GM23338 (cell line): ENCODE data around the gene HECTD1. TPM values are rescaled to one million over a fixed set of nuclear protein-coding genes. Genes with fewer than 3 reads are reported as not detected.

Source experiments
- ATAC-seq: fragments of 200-7000 bp; cut with Tn5 transposase; 3 replicates; pipeline ENCODE4 v1.9.1; 2020
- DNase-seq: peaks from one replicate; pipeline ENCODE4 v3.0.0-alpha.2; 2015; ENCODE audit warnings: low spot score
- H2AFZ ChIP-seq: fragments of 200-600 bp; sonication (generic); 2 replicates; pipeline ENCODE4 v1.8.0; 2016; ENCODE audit warnings: antibody characterized with exemption, mild to moderate bottlenecking, moderate library complexity
- H3F3A ChIP-seq: fragments of 200-600 bp; sonication (generic); replicated peaks from 2 replicates; pipeline ENCODE4 v1.8.0; 2017; ENCODE audit warnings: antibody characterized with exemption, mixed run types, low read depth
- H3K27ac ChIP-seq: fragments of 200-600 bp; sonication (generic); 2 replicates; pipeline ENCODE4 v1.6.1; 2016; ENCODE audit warnings: low read depth
- H3K27me3 ChIP-seq: fragments of 200-600 bp; sonication (generic); 2 replicates; pipeline ENCODE4 v1.8.0; 2016; ENCODE audit warnings: mild to moderate bottlenecking, mixed run types, moderate library complexity; ENCODE audit not compliant: insufficient read depth
- H3K36me3 ChIP-seq: fragments of 200-600 bp; sonication (generic); 2 replicates; pipeline ENCODE4 v1.8.0; 2016; ENCODE audit warnings: mild to moderate bottlenecking; ENCODE audit not compliant: insufficient read depth
- H3K4me1 ChIP-seq: fragments of 200-600 bp; sonication (generic); 2 replicates; pipeline ENCODE4 v1.8.0; 2016; ENCODE audit warnings: mild to moderate bottlenecking, moderate library complexity; ENCODE audit not compliant: insufficient read depth
- H3K4me2 ChIP-seq: fragments of 200-600 bp; sonication (generic); 2 replicates; pipeline ENCODE4 v1.7.1; 2017; ENCODE audit warnings: mixed run types
- H3K4me3 ChIP-seq: fragments of 200-600 bp; sonication (generic); 2 replicates; pipeline ENCODE4 v1.6.1; 2016; ENCODE audit warnings: mixed run types
- H3K79me2 ChIP-seq: fragments of 200-600 bp; sonication (generic); replicated peaks from 2 replicates; pipeline ENCODE4 v1.8.0; 2017; ENCODE audit warnings: mild to moderate bottlenecking; ENCODE audit not compliant: insufficient read depth
- H3K9me2 ChIP-seq: fragments of 200-600 bp; sonication (generic); 2 replicates; pipeline ENCODE4 v1.8.0; 2017; ENCODE audit not compliant: insufficient read depth
- H4K20me1 ChIP-seq: fragments of 200-600 bp; sonication (generic); replicated peaks from 2 replicates; pipeline ENCODE4 v1.8.0; 2017; ENCODE audit warnings: mild to moderate bottlenecking; ENCODE audit not compliant: insufficient read depth
- H3K27ac Mint-ChIP-seq: 2 replicates; pipeline ENCODE4 v1.8.0; 2020; ENCODE audit warnings: inconsistent platforms, mild to moderate bottlenecking, moderate library complexity, mixed read lengths
- H3K27me3 Mint-ChIP-seq: 3 replicates; pipeline ENCODE4 v1.8.0; 2022; ENCODE audit warnings: low read depth, mild to moderate bottlenecking, moderate library complexity, mixed read lengths, inconsistent platforms; ENCODE audit not compliant: insufficient read depth, poor library complexity
- H3K36me3 Mint-ChIP-seq: 3 replicates; pipeline ENCODE4 v1.8.0; 2021; ENCODE audit warnings: low read depth, mild to moderate bottlenecking, inconsistent platforms, moderate library complexity, mixed read lengths
- H3K4me1 Mint-ChIP-seq: 3 replicates; pipeline ENCODE4 v1.8.0; 2020; ENCODE audit warnings: mild to moderate bottlenecking, inconsistent platforms, mixed read lengths
- H3K4me3 Mint-ChIP-seq: 3 replicates; pipeline ENCODE4 v1.8.0; 2021; ENCODE audit warnings: moderate library complexity, mild to moderate bottlenecking, inconsistent platforms, mixed read lengths
- H3K9me3 Mint-ChIP-seq: 3 replicates; pipeline ENCODE4 v1.8.0; 2020; ENCODE audit warnings: moderate library complexity, mild to moderate bottlenecking, inconsistent platforms, mixed read lengths
- CREB1 ChIP-seq: fragments of 250-450 bp; sonication (Bioruptor Pico); IDR thresholded peaks from 2 replicates; pipeline ENCODE4 v1.5.0; 2020; ENCODE audit warnings: low read depth, mild to moderate bottlenecking, moderate library complexity
- EZH2 ChIP-seq: fragments of 200-600 bp; sonication (generic); IDR thresholded peaks from one replicate; pipeline ENCODE4 v1.8.0; 2017; ENCODE audit warnings: antibody characterized with exemption, mild to moderate bottlenecking, low read depth; ENCODE audit not compliant: unreplicated experiment
- EZH2phosphoT487 ChIP-seq: fragments of 200-600 bp; sonication (generic); IDR thresholded peaks from one replicate; pipeline ENCODE4 v1.8.1; 2018; ENCODE audit warnings: antibody characterized with exemption; ENCODE audit not compliant: unreplicated experiment
- JUNB ChIP-seq: IDR thresholded peaks from one replicate; pipeline ENCODE4 v1.6.1; 2016; ENCODE audit warnings: antibody characterized with exemption; ENCODE audit not compliant: unreplicated experiment
- NANOG ChIP-seq: IDR thresholded peaks from 2 replicates; pipeline ENCODE4 v1.6.1; 2016; ENCODE audit warnings: antibody characterized with exemption, borderline replicate concordance
- POLR2AphosphoS5 ChIP-seq: IDR thresholded peaks from 2 replicates; pipeline ENCODE4 v1.6.1; 2016; ENCODE audit warnings: antibody characterized with exemption, low read depth
- STAT1 ChIP-seq: IDR thresholded peaks from one replicate; pipeline ENCODE4 v1.6.1; 2016; ENCODE audit warnings: antibody characterized with exemption; ENCODE audit not compliant: unreplicated experiment
- ZNF114 ChIP-seq: fragments of 250-450 bp; sonication (Bioruptor Pico); IDR thresholded peaks from 2 replicates; pipeline ENCODE4 v1.5.0; 2020; ENCODE audit warnings: mild to moderate bottlenecking, moderate library complexity
- ZNF331 ChIP-seq: fragments of 250-450 bp; sonication (Bioruptor Pico); IDR thresholded peaks from 2 replicates; pipeline ENCODE4 v1.5.0; 2020; ENCODE audit warnings: low read depth, mild to moderate bottlenecking, moderate library complexity
- polyA plus RNA-seq: library from polyadenylated mRNA; unstranded; fragments of >200 nt; fragmentation: Nextera tagmentation; extraction: Ambion mirVana; gene quantifications from 2 replicates; pipeline ENCODE4 v1.2.1, GENCODE V29; 2016
- total RNA-seq: library from RNA; depleted of rRNA; stranded (reverse); fragments of >200 nt; shearing (Covaris generic); gene quantifications from 2 replicates; pipeline ENCODE4 v1.2.3, GENCODE V29; 2014
- TF ChIP-seq, protein P1 (sequence below), 2 experiments: fragments of 200-600 bp in 1 of 2; sonication (generic) in 1 of 2; conservative IDR thresholded peaks; 2 replicates each; pipeline versions ENCODE4 v1.5.1 to v1.6.1; 2016 to 2017; ENCODE audit warnings: antibody characterized with exemption in 2 of 2, low read depth in 2 of 2, mild to moderate bottlenecking in 2 of 2, moderate library complexity in 1 of 2
- TF ChIP-seq, protein P2 (sequence below): IDR thresholded peaks from 2 replicates; pipeline ENCODE4 v1.6.1; 2016; ENCODE audit warnings: antibody characterized with exemption
- TF ChIP-seq, protein P3 (sequence below): IDR thresholded peaks from one replicate; pipeline ENCODE4 v1.6.1; 2018; ENCODE audit warnings: antibody characterized with exemption; ENCODE audit not compliant: unreplicated experiment
- TF ChIP-seq, protein P4 (sequence below): fragments of 250-450 bp; sonication (Bioruptor Pico); IDR thresholded peaks from 2 replicates; pipeline ENCODE4 v1.5.0; 2020; ENCODE audit warnings: mild to moderate bottlenecking, moderate library complexity

HECTD1 gene
- total and polyA plus RNA-seq, 2 experiments from 2014 or later = 42.1 to 132 TPM

DNA sequence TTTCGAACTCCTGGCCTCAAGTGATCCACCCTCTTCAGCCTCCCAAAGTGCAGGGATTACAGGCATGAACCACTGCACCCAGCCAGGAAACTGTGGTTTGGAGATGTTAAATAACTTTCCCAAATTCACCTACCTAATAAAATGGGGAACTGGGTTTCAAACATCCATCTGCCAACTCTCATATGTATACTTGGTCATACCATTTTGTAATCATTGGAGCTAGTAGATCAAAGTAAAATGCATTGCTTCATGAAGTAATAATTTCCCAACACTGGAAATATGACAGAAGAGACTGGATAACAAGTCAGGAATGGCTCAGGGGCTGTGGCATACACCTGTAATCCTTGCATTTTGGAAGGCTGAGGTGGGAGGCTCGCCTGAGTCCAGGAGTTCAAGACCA is 5.3 kb upstream of the HECTD1 start:
- no peak overlapping the region for H3K27ac Mint-ChIP-seq
- H3K4me3 Mint-ChIP-seq = no peak overlapping the region
- Histone ChIP-seq H3K4me2 (no peak overlapping the region), H3K36me3 (no peaks in the 10 kb centered on the region), H3K27me3 (no peaks in the 10 kb centered on the region), H3K79me2 (no peaks in the 10 kb centered on the region), H2AFZ (no peak overlapping the region), H3K4me1 (peaks cover 8% of the 10 kb centered on the region), H3F3A (peaks cover 13% of the 10 kb centered on the region), H3K9me2 (no peaks in the 10 kb centered on the region), H3K27ac (no peak overlapping the region), H4K20me1 (no peaks in the 10 kb centered on the region), H3K4me3 (no peak overlapping the region)
- no peaks in the 10 kb centered on the region for H3K9me3 Mint-ChIP-seq
- no peak for DNase-seq
- ATAC-seq = no peak
- peaks cover 9% of the 10 kb centered on the region for H3K27me3 Mint-ChIP-seq
- TF ChIP-seq, protein P1, sequence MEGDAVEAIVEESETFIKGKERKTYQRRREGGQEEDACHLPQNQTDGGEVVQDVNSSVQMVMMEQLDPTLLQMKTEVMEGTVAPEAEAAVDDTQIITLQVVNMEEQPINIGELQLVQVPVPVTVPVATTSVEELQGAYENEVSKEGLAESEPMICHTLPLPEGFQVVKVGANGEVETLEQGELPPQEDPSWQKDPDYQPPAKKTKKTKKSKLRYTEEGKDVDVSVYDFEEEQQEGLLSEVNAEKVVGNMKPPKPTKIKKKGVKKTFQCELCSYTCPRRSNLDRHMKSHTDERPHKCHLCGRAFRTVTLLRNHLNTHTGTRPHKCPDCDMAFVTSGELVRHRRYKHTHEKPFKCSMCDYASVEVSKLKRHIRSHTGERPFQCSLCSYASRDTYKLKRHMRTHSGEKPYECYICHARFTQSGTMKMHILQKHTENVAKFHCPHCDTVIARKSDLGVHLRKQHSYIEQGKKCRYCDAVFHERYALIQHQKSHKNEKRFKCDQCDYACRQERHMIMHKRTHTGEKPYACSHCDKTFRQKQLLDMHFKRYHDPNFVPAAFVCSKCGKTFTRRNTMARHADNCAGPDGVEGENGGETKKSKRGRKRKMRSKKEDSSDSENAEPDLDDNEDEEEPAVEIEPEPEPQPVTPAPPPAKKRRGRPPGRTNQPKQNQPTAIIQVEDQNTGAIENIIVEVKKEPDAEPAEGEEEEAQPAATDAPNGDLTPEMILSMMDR (conservative IDR thresholded peaks at IDR 0.05; ENCODE audit: low read depth in 2 of 2) = no peak
- TF ChIP-seq, protein P2, sequence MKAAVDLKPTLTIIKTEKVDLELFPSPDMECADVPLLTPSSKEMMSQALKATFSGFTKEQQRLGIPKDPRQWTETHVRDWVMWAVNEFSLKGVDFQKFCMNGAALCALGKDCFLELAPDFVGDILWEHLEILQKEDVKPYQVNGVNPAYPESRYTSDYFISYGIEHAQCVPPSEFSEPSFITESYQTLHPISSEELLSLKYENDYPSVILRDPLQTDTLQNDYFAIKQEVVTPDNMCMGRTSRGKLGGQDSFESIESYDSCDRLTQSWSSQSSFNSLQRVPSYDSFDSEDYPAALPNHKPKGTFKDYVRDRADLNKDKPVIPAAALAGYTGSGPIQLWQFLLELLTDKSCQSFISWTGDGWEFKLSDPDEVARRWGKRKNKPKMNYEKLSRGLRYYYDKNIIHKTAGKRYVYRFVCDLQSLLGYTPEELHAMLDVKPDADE = no peak
- no peak for TF ChIP-seq CREB1
- no peak for TF ChIP-seq POLR2AphosphoS5
- TF ChIP-seq ZNF331 (CRISPR knock-in tag) = no peak
- TF ChIP-seq, protein P3, sequence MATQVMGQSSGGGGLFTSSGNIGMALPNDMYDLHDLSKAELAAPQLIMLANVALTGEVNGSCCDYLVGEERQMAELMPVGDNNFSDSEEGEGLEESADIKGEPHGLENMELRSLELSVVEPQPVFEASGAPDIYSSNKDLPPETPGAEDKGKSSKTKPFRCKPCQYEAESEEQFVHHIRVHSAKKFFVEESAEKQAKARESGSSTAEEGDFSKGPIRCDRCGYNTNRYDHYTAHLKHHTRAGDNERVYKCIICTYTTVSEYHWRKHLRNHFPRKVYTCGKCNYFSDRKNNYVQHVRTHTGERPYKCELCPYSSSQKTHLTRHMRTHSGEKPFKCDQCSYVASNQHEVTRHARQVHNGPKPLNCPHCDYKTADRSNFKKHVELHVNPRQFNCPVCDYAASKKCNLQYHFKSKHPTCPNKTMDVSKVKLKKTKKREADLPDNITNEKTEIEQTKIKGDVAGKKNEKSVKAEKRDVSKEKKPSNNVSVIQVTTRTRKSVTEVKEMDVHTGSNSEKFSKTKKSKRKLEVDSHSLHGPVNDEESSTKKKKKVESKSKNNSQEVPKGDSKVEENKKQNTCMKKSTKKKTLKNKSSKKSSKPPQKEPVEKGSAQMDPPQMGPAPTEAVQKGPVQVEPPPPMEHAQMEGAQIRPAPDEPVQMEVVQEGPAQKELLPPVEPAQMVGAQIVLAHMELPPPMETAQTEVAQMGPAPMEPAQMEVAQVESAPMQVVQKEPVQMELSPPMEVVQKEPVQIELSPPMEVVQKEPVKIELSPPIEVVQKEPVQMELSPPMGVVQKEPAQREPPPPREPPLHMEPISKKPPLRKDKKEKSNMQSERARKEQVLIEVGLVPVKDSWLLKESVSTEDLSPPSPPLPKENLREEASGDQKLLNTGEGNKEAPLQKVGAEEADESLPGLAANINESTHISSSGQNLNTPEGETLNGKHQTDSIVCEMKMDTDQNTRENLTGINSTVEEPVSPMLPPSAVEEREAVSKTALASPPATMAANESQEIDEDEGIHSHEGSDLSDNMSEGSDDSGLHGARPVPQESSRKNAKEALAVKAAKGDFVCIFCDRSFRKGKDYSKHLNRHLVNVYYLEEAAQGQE = no peak
- no peak for TF ChIP-seq ZNF114
- TF ChIP-seq JUNB = no peak
- TF ChIP-seq NANOG = no peak
- TF ChIP-seq EZH2phosphoT487 = no peak
- TF ChIP-seq STAT1 = no peak
- no peak for TF ChIP-seq EZH2
- TF ChIP-seq, protein P4, sequence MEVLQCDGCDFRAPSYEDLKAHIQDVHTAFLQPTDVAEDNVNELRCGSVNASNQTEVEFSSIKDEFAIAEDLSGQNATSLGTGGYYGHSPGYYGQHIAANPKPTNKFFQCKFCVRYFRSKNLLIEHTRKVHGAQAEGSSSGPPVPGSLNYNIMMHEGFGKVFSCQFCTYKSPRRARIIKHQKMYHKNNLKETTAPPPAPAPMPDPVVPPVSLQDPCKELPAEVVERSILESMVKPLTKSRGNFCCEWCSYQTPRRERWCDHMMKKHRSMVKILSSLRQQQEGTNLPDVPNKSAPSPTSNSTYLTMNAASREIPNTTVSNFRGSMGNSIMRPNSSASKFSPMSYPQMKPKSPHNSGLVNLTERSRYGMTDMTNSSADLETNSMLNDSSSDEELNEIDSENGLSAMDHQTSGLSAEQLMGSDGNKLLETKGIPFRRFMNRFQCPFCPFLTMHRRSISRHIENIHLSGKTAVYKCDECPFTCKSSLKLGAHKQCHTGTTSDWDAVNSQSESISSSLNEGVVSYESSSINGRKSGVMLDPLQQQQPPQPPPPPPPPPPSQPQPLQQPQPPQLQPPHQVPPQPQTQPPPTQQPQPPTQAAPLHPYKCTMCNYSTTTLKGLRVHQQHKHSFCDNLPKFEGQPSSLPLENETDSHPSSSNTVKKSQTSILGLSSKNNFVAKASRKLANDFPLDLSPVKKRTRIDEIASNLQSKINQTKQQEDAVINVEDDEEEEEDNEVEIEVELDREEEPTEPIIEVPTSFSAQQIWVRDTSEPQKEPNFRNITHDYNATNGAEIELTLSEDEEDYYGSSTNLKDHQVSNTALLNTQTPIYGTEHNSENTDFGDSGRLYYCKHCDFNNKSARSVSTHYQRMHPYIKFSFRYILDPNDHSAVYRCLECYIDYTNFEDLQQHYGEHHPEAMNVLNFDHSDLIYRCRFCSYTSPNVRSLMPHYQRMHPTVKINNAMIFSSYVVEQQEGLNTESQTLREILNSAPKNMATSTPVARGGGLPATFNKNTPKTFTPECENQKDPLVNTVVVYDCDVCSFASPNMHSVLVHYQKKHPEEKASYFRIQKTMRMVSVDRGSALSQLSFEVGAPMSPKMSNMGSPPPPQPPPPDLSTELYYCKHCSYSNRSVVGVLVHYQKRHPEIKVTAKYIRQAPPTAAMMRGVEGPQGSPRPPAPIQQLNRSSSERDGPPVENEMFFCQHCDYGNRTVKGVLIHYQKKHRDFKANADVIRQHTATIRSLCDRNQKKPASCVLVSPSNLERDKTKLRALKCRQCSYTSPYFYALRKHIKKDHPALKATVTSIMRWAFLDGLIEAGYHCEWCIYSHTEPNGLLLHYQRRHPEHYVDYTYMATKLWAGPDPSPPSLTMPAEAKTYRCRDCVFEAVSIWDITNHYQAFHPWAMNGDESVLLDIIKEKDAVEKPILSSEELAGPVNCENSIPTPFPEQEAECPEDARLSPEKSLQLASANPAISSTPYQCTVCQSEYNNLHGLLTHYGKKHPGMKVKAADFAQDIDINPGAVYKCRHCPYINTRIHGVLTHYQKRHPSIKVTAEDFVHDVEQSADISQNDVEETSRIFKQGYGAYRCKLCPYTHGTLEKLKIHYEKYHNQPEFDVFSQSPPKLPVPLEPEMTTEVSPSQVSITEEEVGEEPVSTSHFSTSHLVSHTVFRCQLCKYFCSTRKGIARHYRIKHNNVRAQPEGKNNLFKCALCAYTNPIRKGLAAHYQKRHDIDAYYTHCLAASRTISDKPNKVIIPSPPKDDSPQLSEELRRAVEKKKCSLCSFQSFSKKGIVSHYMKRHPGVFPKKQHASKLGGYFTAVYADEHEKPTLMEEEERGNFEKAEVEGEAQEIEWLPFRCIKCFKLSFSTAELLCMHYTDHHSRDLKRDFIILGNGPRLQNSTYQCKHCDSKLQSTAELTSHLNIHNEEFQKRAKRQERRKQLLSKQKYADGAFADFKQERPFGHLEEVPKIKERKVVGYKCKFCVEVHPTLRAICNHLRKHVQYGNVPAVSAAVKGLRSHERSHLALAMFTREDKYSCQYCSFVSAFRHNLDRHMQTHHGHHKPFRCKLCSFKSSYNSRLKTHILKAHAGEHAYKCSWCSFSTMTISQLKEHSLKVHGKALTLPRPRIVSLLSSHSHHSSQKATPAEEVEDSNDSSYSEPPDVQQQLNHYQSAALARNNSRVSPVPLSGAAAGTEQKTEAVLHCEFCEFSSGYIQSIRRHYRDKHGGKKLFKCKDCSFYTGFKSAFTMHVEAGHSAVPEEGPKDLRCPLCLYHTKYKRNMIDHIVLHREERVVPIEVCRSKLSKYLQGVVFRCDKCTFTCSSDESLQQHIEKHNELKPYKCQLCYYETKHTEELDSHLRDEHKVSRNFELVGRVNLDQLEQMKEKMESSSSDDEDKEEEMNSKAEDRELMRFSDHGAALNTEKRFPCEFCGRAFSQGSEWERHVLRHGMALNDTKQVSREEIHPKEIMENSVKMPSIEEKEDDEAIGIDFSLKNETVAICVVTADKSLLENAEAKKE = no peak
- H3K36me3 Mint-ChIP-seq = no peaks in the 10 kb centered on the region
- H3K4me1 Mint-ChIP-seq = peaks cover 10% of the 10 kb centered on the region
